Prostate gland (tissue), 2 donors: ENCODE measurements around the gene BLOC1S4. TPM values are rescaled to one million over a fixed set of nuclear protein-coding genes. Genes with fewer than 3 reads are reported as not detected.
A peak's percentile ranks its signal among the peaks of the same experiment; 100 is the strongest.

ENCODE experiments used
- DNase-seq: peaks from one replicate; pipeline ENCODE4 v3.0.0-alpha.2; 2019; ENCODE audit warnings: low spot score
- H3K27ac ChIP-seq, 2 donors: fragments of 200-600 bp; sonication (generic); 2 replicates each; pipeline ENCODE4 v1.5.1; 2017 to 2019
- H3K27me3 ChIP-seq: fragments of 200-600 bp; sonication (generic); replicated peaks from 2 replicates; pipeline ENCODE4 v1.5.1; 2019; ENCODE audit not compliant: insufficient read depth
- H3K36me3 ChIP-seq, 2 donors: fragments of 200-600 bp; sonication (generic); 1 replicate in 1 of 2; 2 replicates in 1 of 2; pipeline versions ENCODE4 v1.5.1 to v1.8.1; 2017 to 2019
- H3K4me1 ChIP-seq: fragments of 200-600 bp; sonication (generic); replicated peaks from 2 replicates; pipeline ENCODE4 v1.5.1; 2019
- H3K4me3 ChIP-seq, 2 donors: fragments of 200-600 bp; sonication (generic); 2 replicates each; pipeline ENCODE4 v1.5.1; 2017 to 2019
- H3K9me3 ChIP-seq: fragments of 200-600 bp; sonication (generic); 2 replicates; pipeline ENCODE4 v1.5.1; 2017
- CTCF ChIP-seq, 4 experiments: fragments of 200-600 bp in 2 of 4; fragments of 450-650 bp in 2 of 4; sonication (generic) in 2 of 4; IDR thresholded peaks; 1 replicate in 3 of 4; 2 replicates in 1 of 4; pipeline ENCODE4 v1.5.1; 2016 to 2019; ENCODE audit warnings: antibody characterized with exemption in 4 of 4, mild to moderate bottlenecking in 2 of 4, moderate library complexity in 2 of 4
- POLR2A ChIP-seq: fragments of 450-650 bp; IDR thresholded peaks from one replicate; pipeline ENCODE4 v1.6.1; 2016; ENCODE audit warnings: antibody characterized with exemption, mild to moderate bottlenecking
- POLR2AphosphoS5 ChIP-seq: sonication (generic); formaldehyde crosslinking; IDR thresholded peaks from one replicate; pipeline ENCODE4 v1.6.1; 2017; ENCODE audit warnings: antibody characterized with exemption
- WGBS: methylation state at CpG from one replicate; pipeline ENCODE4 v1.1.5; 2018; 5-methylcytosine and 5-hydroxymethylcytosine counted together
- intact Hi-C: fragments of 100-400 bp; cut with DNase I; formaldehyde crosslinking; loops from one replicate; pipeline ENCODE4 v1.14.2; 2022
- total RNA-seq, 2 donors: library from RNA; depleted of rRNA; stranded (reverse); fragments of >200 nt; gene quantifications; one replicate each; pipeline ENCODE4 v1.1.0, GENCODE V29; 2016

Gene BLOC1S4
- total RNA-seq, 2 donors from 2014 or later: 20.4 to 35.2 TPM

GRCh38 chr4:6763330-6763851, 47.4 kb downstream of the BLOC1S4 start:
- Histone ChIP-seq H3K4me1 (no peaks in the 10 kb centered on the region), H3K36me3 (no peaks in the 10 kb centered on the region), H3K4me3 (no peak overlapping the region), H3K27me3 (no peaks in the 10 kb centered on the region), H3K27ac (peak overlapping the region; percentile 30 to 61), H3K9me3 (no peaks in the 10 kb centered on the region)
- DNase-seq: peak; percentile 68
- intact Hi-C loops: no loop called here
- TF ChIP-seq CTCF (IDR thresholded peaks at IDR 0.05): peak in 2 of 4 experiments; percentile 36 to 59
- TF ChIP-seq POLR2A: no peak
- peak; percentile 73 for TF ChIP-seq POLR2AphosphoS5
- 49% methylated on average over 16 of the region's 16 CpGs for WGBS

GRCh38 chr4:6764976-6765620, 49.1 kb downstream of the BLOC1S4 start:
- no peak overlapping the region for H3K4me3 ChIP-seq
- WGBS: 89% methylated on average over 11 of the region's 11 CpGs
- TF ChIP-seq CTCF (IDR thresholded peaks at IDR 0.05): no peak
- TF ChIP-seq POLR2A: no peak
- no peak for TF ChIP-seq POLR2AphosphoS5
- DNase-seq: no peak
- H3K36me3 ChIP-seq: no peaks in the 10 kb centered on the region
- H3K27me3 ChIP-seq: no peaks in the 10 kb centered on the region
- no peak overlapping the region for H3K27ac ChIP-seq
- intact Hi-C loops: no loop called here
- no peaks in the 10 kb centered on the region for H3K4me1 ChIP-seq
- H3K9me3 ChIP-seq: no peaks in the 10 kb centered on the region

GRCh38 chr4:6765703-6766102, 49.7 kb downstream of the BLOC1S4 start:
- no peak overlapping the region for H3K4me3 ChIP-seq
- no peak for TF ChIP-seq CTCF (IDR thresholded peaks at IDR 0.05)
- no peak for TF ChIP-seq POLR2AphosphoS5
- no peak for TF ChIP-seq POLR2A
- no peak for DNase-seq
- intact Hi-C loops: no loop called here
- no peaks in the 10 kb centered on the region for H3K9me3 ChIP-seq
- H3K27me3 ChIP-seq: no peaks in the 10 kb centered on the region
- WGBS: 98% methylated on average over 2 of the region's 2 CpGs
- H3K36me3 ChIP-seq: no peaks in the 10 kb centered on the region
- H3K27ac ChIP-seq: no peak overlapping the region
- no peaks in the 10 kb centered on the region for H3K4me1 ChIP-seq

Other genes starting within 250 kb of the BLOC1S4 start
- gene PPP2R2C, start 243.6 kb upstream of the BLOC1S4 start, total RNA-seq: 10 to 100 TPM in 1 of 2 donors, 1 to 10 TPM in 1; 8.0 to 10.4 TPM
- 10 to 100 TPM; 52.7 to 69.5 TPM for gene MAN2B2, start 141.0 kb upstream of the BLOC1S4 start, total RNA-seq
- gene MRFAP1, start 75.5 kb upstream of the BLOC1S4 start, total RNA-seq: 100 to 1,000 TPM; 256 to 298 TPM
- 10 to 100 TPM in 1 of 2 donors, 1 to 10 TPM in 1; 7.3 to 21.9 TPM for gene S100P, start 22.3 kb upstream of the BLOC1S4 start, total RNA-seq
- 10 to 100 TPM; 65.2 to 81.9 TPM for gene MRFAP1L1, start 6.3 kb upstream of the BLOC1S4 start, total RNA-seq
- gene KIAA0232, start 66.6 kb downstream of the BLOC1S4 start, total RNA-seq: 10 to 100 TPM; 35.3 to 42.1 TPM
- 10 to 100 TPM; 56.2 to 90.5 TPM for gene TBC1D14, start 193.7 kb downstream of the BLOC1S4 start, total RNA-seq